ENCODE measurements around the gene CCDC183.
"Not testable (repeated sequence)": the region's sequence is repeated elsewhere in the genome, so short reads cannot be mapped to it uniquely, and the experiment has no call there.

CCDC183 gene

GRCh38 chr9:136802321-136802720 is 6.2 kb downstream of the CCDC183 start:
- Histone ChIP-seq H3K9me2 (ENCODE audit: low read depth, low read length) (no peaks in the 10 kb centered on the region), H3K9me3 (ENCODE audit: low read length) (no peaks in the 10 kb centered on the region), H3K36me3 (ENCODE audit: insufficient read depth, low read length) (peaks cover 14% of the 10 kb centered on the region), H2AFZ (ENCODE audit: low read length) (no peak overlapping the region), H3F3A (ENCODE audit: insufficient read depth, low read length) (no peaks in the 10 kb centered on the region), H3K27ac (ENCODE audit: low read depth, low read length, poor library complexity, severe bottlenecking) (no peak overlapping the region), H3K4me2 (ENCODE audit: low read length) (no peak overlapping the region), H4K20me1 (ENCODE audit: insufficient read depth, low read length) (no peaks in the 10 kb centered on the region), H3K4me1 (ENCODE audit: insufficient read depth, low read length, severe bottlenecking) (peaks cover 36% of the 10 kb centered on the region), H3K9ac (ENCODE audit: low read length) (no peak overlapping the region), H3K4me3 (ENCODE audit: low read depth, low read length, poor library complexity, severe bottlenecking) (no peak overlapping the region), H3K79me2 (ENCODE audit: insufficient read depth, low read length) (no peaks in the 10 kb centered on the region), H3K27me3 (ENCODE audit: insufficient read depth, low read length) (peaks cover 8% of the 10 kb centered on the region; the same call in 1 of the 2 replicates)
- TF ChIP-seq, protein P1, sequence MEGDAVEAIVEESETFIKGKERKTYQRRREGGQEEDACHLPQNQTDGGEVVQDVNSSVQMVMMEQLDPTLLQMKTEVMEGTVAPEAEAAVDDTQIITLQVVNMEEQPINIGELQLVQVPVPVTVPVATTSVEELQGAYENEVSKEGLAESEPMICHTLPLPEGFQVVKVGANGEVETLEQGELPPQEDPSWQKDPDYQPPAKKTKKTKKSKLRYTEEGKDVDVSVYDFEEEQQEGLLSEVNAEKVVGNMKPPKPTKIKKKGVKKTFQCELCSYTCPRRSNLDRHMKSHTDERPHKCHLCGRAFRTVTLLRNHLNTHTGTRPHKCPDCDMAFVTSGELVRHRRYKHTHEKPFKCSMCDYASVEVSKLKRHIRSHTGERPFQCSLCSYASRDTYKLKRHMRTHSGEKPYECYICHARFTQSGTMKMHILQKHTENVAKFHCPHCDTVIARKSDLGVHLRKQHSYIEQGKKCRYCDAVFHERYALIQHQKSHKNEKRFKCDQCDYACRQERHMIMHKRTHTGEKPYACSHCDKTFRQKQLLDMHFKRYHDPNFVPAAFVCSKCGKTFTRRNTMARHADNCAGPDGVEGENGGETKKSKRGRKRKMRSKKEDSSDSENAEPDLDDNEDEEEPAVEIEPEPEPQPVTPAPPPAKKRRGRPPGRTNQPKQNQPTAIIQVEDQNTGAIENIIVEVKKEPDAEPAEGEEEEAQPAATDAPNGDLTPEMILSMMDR (IDR thresholded peaks at IDR 0.05; ENCODE audit: low read length), result no peak
- TF ChIP-seq EZH2 (IDR thresholded peaks at IDR 0.05; ENCODE audit: borderline replicate concordance, low read length), result no peak

- H3F3A ChIP-seq (ENCODE audit: insufficient read depth, low read length); H4K20me1 ChIP-seq (ENCODE audit: insufficient read depth, low read length); H3K4me3 ChIP-seq (ENCODE audit: low read depth, low read length, poor library complexity, severe bottlenecking); H3K9me3 ChIP-seq (ENCODE audit: low read length); H3K4me2 ChIP-seq (ENCODE audit: low read length); H3K9me2 ChIP-seq (ENCODE audit: low read depth, low read length); H3K27ac ChIP-seq (ENCODE audit: low read depth, low read length, poor library complexity, severe bottlenecking); H3K9ac ChIP-seq (ENCODE audit: low read length); H3K79me2 ChIP-seq (ENCODE audit: insufficient read depth, low read length); H2AFZ ChIP-seq (ENCODE audit: low read length); H3K27me3 ChIP-seq (ENCODE audit: insufficient read depth, low read length): not testable (repeated sequence)
- Histone ChIP-seq H3K36me3 (ENCODE audit: insufficient read depth, low read length) (peaks cover 14% of the 10 kb centered on the region), H3K4me1 (ENCODE audit: insufficient read depth, low read length, severe bottlenecking) (peaks cover 36% of the 10 kb centered on the region)
These were observed 6.9 kb downstream of the CCDC183 start for GRCh38 chr9:136803009-136803550.

- no peak overlapping the region for H3K9ac ChIP-seq (ENCODE audit: low read length)
- no peaks in the 10 kb centered on the region for H3F3A ChIP-seq (ENCODE audit: insufficient read depth, low read length)
- TF ChIP-seq EZH2 (IDR thresholded peaks at IDR 0.05; ENCODE audit: borderline replicate concordance, low read length), result no peak
- TF ChIP-seq, protein P1 (IDR thresholded peaks at IDR 0.05; ENCODE audit: low read length), result no peak
- H3K9me2 ChIP-seq (ENCODE audit: low read depth, low read length), result no peaks in the 10 kb centered on the region
- H3K4me3 ChIP-seq (ENCODE audit: low read depth, low read length, poor library complexity, severe bottlenecking), result no peak overlapping the region
- H3K27ac ChIP-seq (ENCODE audit: low read depth, low read length, poor library complexity, severe bottlenecking), result no peak overlapping the region
- no peak overlapping the region for H3K4me2 ChIP-seq (ENCODE audit: low read length)
- H3K27me3 ChIP-seq (ENCODE audit: insufficient read depth, low read length), result peaks cover 6% of the 10 kb centered on the region; the same call in 1 of the 2 replicates
- H4K20me1 ChIP-seq (ENCODE audit: insufficient read depth, low read length), result no peaks in the 10 kb centered on the region
- peaks cover 14% of the 10 kb centered on the region for H3K36me3 ChIP-seq (ENCODE audit: insufficient read depth, low read length)
- peaks cover 38% of the 10 kb centered on the region for H3K4me1 ChIP-seq (ENCODE audit: insufficient read depth, low read length, severe bottlenecking)
- H2AFZ ChIP-seq (ENCODE audit: low read length), result no peak overlapping the region
- peaks cover 4% of the 10 kb centered on the region for H3K79me2 ChIP-seq (ENCODE audit: insufficient read depth, low read length)
- no peaks in the 10 kb centered on the region for H3K9me3 ChIP-seq (ENCODE audit: low read length)
These were observed 7.7 kb downstream of the CCDC183 start for GRCh38 chr9:136803551-136804508.
